Measurements from ENCODE around the gene NCOA5.

DNA sequence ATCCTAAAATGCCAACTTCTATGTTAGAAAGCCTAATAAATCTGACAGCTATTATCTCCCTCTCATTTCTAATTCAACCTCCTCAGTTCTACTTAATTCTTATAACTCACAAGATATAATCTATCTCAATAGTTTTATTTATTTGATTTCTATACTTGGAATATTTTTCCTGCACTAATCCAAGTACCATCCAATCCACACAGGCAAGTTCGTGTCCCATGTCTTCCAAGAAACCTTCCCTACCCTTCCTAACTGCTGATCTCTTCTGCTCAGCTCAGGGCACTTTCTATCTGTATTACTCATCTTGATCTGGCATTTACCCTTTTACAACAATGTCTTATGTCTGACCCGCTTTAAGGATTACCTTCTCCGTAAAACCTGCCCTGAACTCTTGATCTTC is 18.2 kb downstream of the NCOA5 start:
- TF ChIP-seq, protein P1, sequence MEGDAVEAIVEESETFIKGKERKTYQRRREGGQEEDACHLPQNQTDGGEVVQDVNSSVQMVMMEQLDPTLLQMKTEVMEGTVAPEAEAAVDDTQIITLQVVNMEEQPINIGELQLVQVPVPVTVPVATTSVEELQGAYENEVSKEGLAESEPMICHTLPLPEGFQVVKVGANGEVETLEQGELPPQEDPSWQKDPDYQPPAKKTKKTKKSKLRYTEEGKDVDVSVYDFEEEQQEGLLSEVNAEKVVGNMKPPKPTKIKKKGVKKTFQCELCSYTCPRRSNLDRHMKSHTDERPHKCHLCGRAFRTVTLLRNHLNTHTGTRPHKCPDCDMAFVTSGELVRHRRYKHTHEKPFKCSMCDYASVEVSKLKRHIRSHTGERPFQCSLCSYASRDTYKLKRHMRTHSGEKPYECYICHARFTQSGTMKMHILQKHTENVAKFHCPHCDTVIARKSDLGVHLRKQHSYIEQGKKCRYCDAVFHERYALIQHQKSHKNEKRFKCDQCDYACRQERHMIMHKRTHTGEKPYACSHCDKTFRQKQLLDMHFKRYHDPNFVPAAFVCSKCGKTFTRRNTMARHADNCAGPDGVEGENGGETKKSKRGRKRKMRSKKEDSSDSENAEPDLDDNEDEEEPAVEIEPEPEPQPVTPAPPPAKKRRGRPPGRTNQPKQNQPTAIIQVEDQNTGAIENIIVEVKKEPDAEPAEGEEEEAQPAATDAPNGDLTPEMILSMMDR (IDR thresholded peaks at IDR 0.05) = no peak
- no peak for TF ChIP-seq EZH2phosphoT487 (IDR thresholded peaks at IDR 0.05)
- no peak for TF ChIP-seq EZH2 (IDR thresholded peaks at IDR 0.05)
